ENCODE data around the gene LYST. TPM values are rescaled to one million over a fixed set of nuclear protein-coding genes. Genes with fewer than 3 reads are reported as not detected.

LYST gene
- total and polyA plus RNA-seq, 7 donors = 6.6 to 53.2 (median 21.9) TPM

DNA sequence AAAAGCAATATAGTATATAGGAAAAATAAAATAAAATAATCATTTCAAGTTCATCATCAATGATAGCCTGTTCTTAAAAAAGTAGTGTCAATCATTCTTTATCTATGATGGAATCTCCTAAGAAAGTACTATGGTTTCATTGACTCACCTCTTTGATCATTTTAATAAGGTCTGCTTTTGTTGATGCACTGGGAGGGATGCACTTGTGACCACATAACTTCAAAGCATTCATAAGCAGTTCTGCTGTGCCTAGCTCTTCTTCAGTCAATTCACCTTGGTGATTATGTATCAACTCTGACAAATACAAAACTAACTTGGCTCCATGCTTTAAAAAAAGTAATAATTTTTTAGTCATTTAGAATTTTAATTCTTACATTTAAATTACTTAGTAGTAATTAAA, 132.4 kb downstream of the LYST start:
- TF ChIP-seq POLR2AphosphoS5 (IDR thresholded peaks at IDR 0.05) (no peak), POLR2A (IDR thresholded peaks at IDR 0.05) (no peak), EP300 (IDR thresholded peaks at IDR 0.05) (no peak)
- TF ChIP-seq, protein P1, sequence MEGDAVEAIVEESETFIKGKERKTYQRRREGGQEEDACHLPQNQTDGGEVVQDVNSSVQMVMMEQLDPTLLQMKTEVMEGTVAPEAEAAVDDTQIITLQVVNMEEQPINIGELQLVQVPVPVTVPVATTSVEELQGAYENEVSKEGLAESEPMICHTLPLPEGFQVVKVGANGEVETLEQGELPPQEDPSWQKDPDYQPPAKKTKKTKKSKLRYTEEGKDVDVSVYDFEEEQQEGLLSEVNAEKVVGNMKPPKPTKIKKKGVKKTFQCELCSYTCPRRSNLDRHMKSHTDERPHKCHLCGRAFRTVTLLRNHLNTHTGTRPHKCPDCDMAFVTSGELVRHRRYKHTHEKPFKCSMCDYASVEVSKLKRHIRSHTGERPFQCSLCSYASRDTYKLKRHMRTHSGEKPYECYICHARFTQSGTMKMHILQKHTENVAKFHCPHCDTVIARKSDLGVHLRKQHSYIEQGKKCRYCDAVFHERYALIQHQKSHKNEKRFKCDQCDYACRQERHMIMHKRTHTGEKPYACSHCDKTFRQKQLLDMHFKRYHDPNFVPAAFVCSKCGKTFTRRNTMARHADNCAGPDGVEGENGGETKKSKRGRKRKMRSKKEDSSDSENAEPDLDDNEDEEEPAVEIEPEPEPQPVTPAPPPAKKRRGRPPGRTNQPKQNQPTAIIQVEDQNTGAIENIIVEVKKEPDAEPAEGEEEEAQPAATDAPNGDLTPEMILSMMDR (IDR thresholded peaks at IDR 0.05) = no peak
- Histone ChIP-seq H3K27me3 (no peaks in the 10 kb centered on the region), H3K27ac (no peak overlapping the region), H3K36me3 (peaks cover 0 to 55% (median 3%) of the 10 kb centered on the region in 4 donors), H3K9me3 (no peaks in the 10 kb centered on the region), H3K4me1 (peaks cover 0 to 3% (median 0%) of the 10 kb centered on the region in 4 donors), H3K4me3 (no peak overlapping the region)
- DNase-seq = no peak
- intact Hi-C loops (cut with DNase I) = no loop called here

DNA sequence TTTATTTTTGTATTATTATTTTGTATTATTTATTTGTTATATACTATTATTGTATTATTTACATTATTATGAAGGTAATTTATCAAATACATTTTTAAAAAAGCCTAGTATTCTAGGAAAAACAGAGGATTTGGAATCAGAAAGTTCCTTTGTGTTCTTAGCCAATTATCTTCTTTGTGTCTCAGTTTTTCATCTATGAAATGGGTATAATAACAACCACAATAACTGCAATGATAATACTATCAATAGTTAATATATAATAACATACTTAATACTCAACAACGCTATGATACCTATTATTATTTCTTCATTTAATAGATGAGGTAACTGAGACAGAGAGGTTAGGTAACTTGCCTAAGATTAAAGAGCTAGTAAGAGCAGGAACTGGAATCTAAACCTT, 136.7 kb downstream of the LYST start:
- intact Hi-C loops (cut with DNase I) = no loop called here
- TF ChIP-seq EP300 (IDR thresholded peaks at IDR 0.05) (no peak), POLR2AphosphoS5 (IDR thresholded peaks at IDR 0.05) (no peak), POLR2A (IDR thresholded peaks at IDR 0.05) (no peak)
- TF ChIP-seq, protein P1 (IDR thresholded peaks at IDR 0.05) = no peak
- no peaks in the 10 kb centered on the region for H3K27me3 ChIP-seq
- no peaks in the 10 kb centered on the region for H3K4me1 ChIP-seq
- no peaks in the 10 kb centered on the region for H3K9me3 ChIP-seq
- WGBS, 2 donors = 96 to 97% methylated on average over 1 of the region's 1 CpG
- no peak overlapping the region for H3K27ac ChIP-seq
- DNase-seq = no peak
- peaks cover 0 to 63% (median 8%) of the 10 kb centered on the region in 4 donors for H3K36me3 ChIP-seq
- no peak overlapping the region for H3K4me3 ChIP-seq

DNA sequence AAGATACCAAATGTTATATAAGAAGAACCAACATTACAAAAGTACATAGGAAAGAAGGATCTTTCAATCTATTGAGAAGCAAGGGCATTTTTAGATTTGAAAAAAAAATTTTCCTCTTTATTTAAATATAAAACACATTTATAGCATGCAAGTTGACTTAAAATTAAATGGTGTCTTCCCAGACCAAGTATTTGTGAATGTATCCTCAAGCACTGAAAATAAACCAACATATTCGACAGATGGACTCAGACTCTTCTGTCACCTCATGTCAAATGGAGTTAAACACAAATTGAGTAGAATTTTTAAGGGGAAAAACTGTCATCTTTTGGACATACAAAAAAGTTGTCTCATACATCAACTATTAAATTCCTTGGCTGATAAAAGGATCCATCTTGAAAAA, 140.1 kb downstream of the LYST start:
- Histone ChIP-seq H3K27ac (no peak overlapping the region), H3K9me3 (no peaks in the 10 kb centered on the region), H3K27me3 (no peaks in the 10 kb centered on the region), H3K36me3 (peaks cover 0 to 74% (median 24%) of the 10 kb centered on the region in 4 donors), H3K4me1 (no peaks in the 10 kb centered on the region), H3K4me3 (no peak overlapping the region)
- no peak for DNase-seq
- TF ChIP-seq POLR2A (IDR thresholded peaks at IDR 0.05) (no peak), POLR2AphosphoS5 (IDR thresholded peaks at IDR 0.05) (no peak), EP300 (IDR thresholded peaks at IDR 0.05) (no peak)
- TF ChIP-seq, protein P1 (IDR thresholded peaks at IDR 0.05) = no peak
- WGBS, 2 donors = 93 to 96% methylated on average over 1 of the region's 1 CpG
- intact Hi-C loops (cut with DNase I) = loop anchor here (10.0 kb wide), 1 partner anchor 212 kb away; no protein-coding TSS in a partner anchor

DNA sequence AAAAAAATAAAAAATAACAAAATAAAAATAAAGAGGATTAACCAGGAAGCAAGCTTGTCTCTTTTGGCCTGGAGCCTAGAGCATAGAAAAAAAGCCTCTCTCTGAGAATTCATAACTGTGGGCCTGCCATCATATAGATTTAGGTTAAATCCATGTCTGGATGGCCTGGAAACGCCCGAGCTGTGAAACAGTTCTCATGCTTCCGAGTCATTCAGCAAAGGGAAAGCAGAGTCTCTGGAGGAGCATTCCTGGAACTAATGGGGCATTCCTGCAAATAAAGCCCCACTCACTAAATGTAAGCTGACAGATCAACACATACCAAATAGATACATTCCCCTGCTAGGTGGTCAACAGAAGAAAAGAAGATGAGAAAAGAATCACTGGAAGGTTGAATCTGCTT, 141.3 kb downstream of the LYST start:
- no peaks in the 10 kb centered on the region for H3K4me1 ChIP-seq
- no peak overlapping the region for H3K4me3 ChIP-seq
- intact Hi-C loops (cut with DNase I) = loop anchor here (10.0 kb wide), 1 partner anchor 211 kb away; no protein-coding TSS in a partner anchor
- H3K27me3 ChIP-seq = no peaks in the 10 kb centered on the region
- no peak for TF ChIP-seq POLR2A (IDR thresholded peaks at IDR 0.05)
- no peak overlapping the region for H3K27ac ChIP-seq
- DNase-seq = no peak
- H3K9me3 ChIP-seq = no peaks in the 10 kb centered on the region
- peaks cover 0 to 79% (median 29%) of the 10 kb centered on the region in 4 donors for H3K36me3 ChIP-seq
- 69 to 74% methylated on average over 3 of the region's 3 CpGs for WGBS, 2 donors

DNA sequence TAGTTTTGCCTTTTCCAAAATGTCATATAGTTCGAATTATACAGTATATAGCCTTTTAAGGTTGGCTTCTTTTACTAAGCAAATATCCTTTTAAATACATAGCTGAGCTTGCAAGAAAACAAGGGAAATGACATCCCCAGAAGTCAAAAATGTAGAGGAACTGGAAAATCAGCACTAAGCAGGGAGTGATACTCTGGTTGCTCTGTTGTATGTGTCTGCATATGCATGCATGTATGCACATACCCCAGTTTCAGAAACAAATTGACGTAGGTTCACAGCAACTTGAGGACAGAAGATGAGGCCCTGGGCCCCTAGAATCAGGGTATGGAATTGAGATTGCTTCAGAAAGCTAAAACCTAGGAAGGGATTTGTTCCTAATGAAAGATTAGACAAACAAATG, 142.0 kb downstream of the LYST start:
- H3K36me3 ChIP-seq = peaks cover 0 to 79% (median 30%) of the 10 kb centered on the region in 4 donors
- no peak for TF ChIP-seq POLR2A (IDR thresholded peaks at IDR 0.05)
- TF ChIP-seq, protein P1 (IDR thresholded peaks at IDR 0.05) = no peak
- H3K9me3 ChIP-seq = no peaks in the 10 kb centered on the region
- H3K27me3 ChIP-seq = no peaks in the 10 kb centered on the region
- no peaks in the 10 kb centered on the region for H3K4me1 ChIP-seq
- 91 to 93% methylated on average over 2 of the region's 2 CpGs for WGBS, 2 donors
- intact Hi-C loops (cut with DNase I) = loop anchor here (10.0 kb wide), 1 partner anchor 210 kb away; no protein-coding TSS in a partner anchor
- no peak overlapping the region for H3K27ac ChIP-seq
- no peak overlapping the region for H3K4me3 ChIP-seq
- no peak for DNase-seq

All from sigmoid colon (tissue), 7 donors.